Thoracic aorta (tissue), 2 donors: ENCODE results near the gene PATL1. TPM values are rescaled to one million over a fixed set of nuclear protein-coding genes. Genes with fewer than 3 reads are reported as not detected.
"Not testable (repeated sequence)": the region's sequence is repeated elsewhere in the genome, so short reads cannot be mapped to it uniquely, and the experiment has no call there.

Source experiments
- ATAC-seq: fragments of 150-250 bp; one replicate; pipeline ENCODE4 v1.8.0; 2017; ENCODE audit warnings: low read depth; ENCODE audit not compliant: insufficient number of reproducible peaks, low FRiP score
- DNase-seq: peaks from one replicate; pipeline ENCODE4 v3.0.0-alpha.2; 2020; ENCODE audit warnings: low spot score
- H3K27ac ChIP-seq, 2 donors: fragments of 200-600 bp; sonication (generic); 1 replicate in 1 of 2; 2 replicates in 1 of 2; pipeline ENCODE4 v1.5.1; 2016; ENCODE audit warnings: mild to moderate bottlenecking in 2 of 2, moderate library complexity in 2 of 2
- H3K27me3 ChIP-seq: fragments of 200-600 bp; sonication (generic); replicated peaks from 2 replicates; pipeline ENCODE4 v1.6.0; 2016; ENCODE audit warnings: mild to moderate bottlenecking; ENCODE audit not compliant: insufficient read depth
- H3K36me3 ChIP-seq: fragments of 200-600 bp; sonication (generic); one replicate; pipeline ENCODE4 v1.5.1; 2016
- H3K4me1 ChIP-seq, 2 donors: fragments of 200-600 bp; sonication (generic); 1 replicate in 1 of 2; 2 replicates in 1 of 2; pipeline versions ENCODE4 v1.5.1 to v1.6.0; 2016; ENCODE audit warnings: low read depth in 2 of 2, mild to moderate bottlenecking in 1 of 2; ENCODE audit not compliant: control insufficient read depth in 1 of 2
- H3K4me3 ChIP-seq: fragments of 200-600 bp; sonication (generic); 2 replicates; pipeline ENCODE4 v1.5.1; 2016; ENCODE audit warnings: mild to moderate bottlenecking
- H3K9me3 ChIP-seq: fragments of 200-600 bp; sonication (generic); 2 replicates; pipeline ENCODE4 v1.5.1; 2016
- CTCF ChIP-seq: fragments of 200-600 bp; sonication (generic); IDR thresholded peaks from one replicate; pipeline ENCODE4 v1.5.1; 2019; ENCODE audit warnings: antibody characterized with exemption
- total RNA-seq, 2 donors: library from RNA; depleted of rRNA; stranded (reverse); fragments of >200 nt; gene quantifications; one replicate each; pipeline versions ENCODE4 v1.1.0 to v1.2.3, GENCODE V29; 2016

Gene PATL1
- total RNA-seq, 2 donors from 2014 or later = 9.3 to 16.3 TPM

- TF ChIP-seq CTCF = no peak
- H3K4me1 ChIP-seq = no peaks in the 10 kb centered on the region
- ATAC-seq = no peak
These were observed 39.7 kb upstream of the PATL1 start for GRCh38 chr11:59708537-59708936.

GRCh38 chr11:59707371-59707770, 38.5 kb upstream of the PATL1 start:
- Histone ChIP-seq H3K27me3 (no peaks in the 10 kb centered on the region), H3K27ac (no peak overlapping the region), H3K36me3 (no peaks in the 10 kb centered on the region), H3K4me1 (no peaks in the 10 kb centered on the region), H3K9me3 (no peaks in the 10 kb centered on the region), H3K4me3 (no peak overlapping the region)
- TF ChIP-seq CTCF = no peak
- no peak for ATAC-seq
- DNase-seq = no peak

More at GRCh38 chr11:59708537-59708936, 39.7 kb upstream of the PATL1 start:
- DNase-seq = no peak
- Histone ChIP-seq H3K27ac (no peak overlapping the region), H3K36me3 (no peaks in the 10 kb centered on the region), H3K27me3 (no peaks in the 10 kb centered on the region), H3K4me3 (no peak overlapping the region), H3K9me3 (no peaks in the 10 kb centered on the region)

GRCh38 chr11:59706518-59707285, 37.9 kb upstream of the PATL1 start:
- no peak for DNase-seq
- no peaks in the 10 kb centered on the region for H3K36me3 ChIP-seq
- H3K9me3 ChIP-seq = no peaks in the 10 kb centered on the region
- no peaks in the 10 kb centered on the region for H3K4me1 ChIP-seq
- H3K27ac ChIP-seq = no peak overlapping the region
- TF ChIP-seq CTCF = no peak
- H3K27me3 ChIP-seq = no peaks in the 10 kb centered on the region
- ATAC-seq = no peak
- no peak overlapping the region for H3K4me3 ChIP-seq

GRCh38 chr11:59705294-59705693, 36.5 kb upstream of the PATL1 start:
- no peak for ATAC-seq
- H3K27me3 ChIP-seq = no peaks in the 10 kb centered on the region
- no peak for TF ChIP-seq CTCF

GRCh38 chr11:59703515-59703914, 34.7 kb upstream of the PATL1 start:
- H3K27me3 ChIP-seq, ATAC-seq, DNase-seq, H3K4me1 ChIP-seq, H3K36me3 ChIP-seq, H3K4me3 ChIP-seq, H3K27ac ChIP-seq, H3K9me3 ChIP-seq: not testable (repeated sequence)

More at GRCh38 chr11:59705294-59705693, 36.5 kb upstream of the PATL1 start:
- no peak for DNase-seq
- no peak overlapping the region for H3K4me3 ChIP-seq
- no peak overlapping the region for H3K27ac ChIP-seq
- H3K4me1 ChIP-seq = no peaks in the 10 kb centered on the region
- H3K36me3 ChIP-seq = no peaks in the 10 kb centered on the region
- H3K9me3 ChIP-seq = no peaks in the 10 kb centered on the region

GRCh38 chr11:59700157-59700556, 31.3 kb upstream of the PATL1 start:
- not testable (repeated sequence) for DNase-seq, H3K4me1 ChIP-seq, H3K36me3 ChIP-seq, ATAC-seq, H3K27ac ChIP-seq, H3K4me3 ChIP-seq, H3K9me3 ChIP-seq, H3K27me3 ChIP-seq
